Stimulated activated CD8-positive, alpha-beta memory T cell treated with anti-CD3 and anti-CD28 coated beads, Interleukin-2, amount 100 ng/mL, for 48 hours (primary cell): ENCODE results near the gene OR11H7.
"Not testable (repeated sequence)": the region's sequence is repeated elsewhere in the genome, so short reads cannot be mapped to it uniquely, and the experiment has no call there.

Experiments
- DNase-seq, 2 donors: peaks; one replicate each; pipeline ENCODE4 v3.0.0-alpha.2; 2020; ENCODE audit warnings: low read depth in 2 of 2

The OR11H7 gene

DNA sequence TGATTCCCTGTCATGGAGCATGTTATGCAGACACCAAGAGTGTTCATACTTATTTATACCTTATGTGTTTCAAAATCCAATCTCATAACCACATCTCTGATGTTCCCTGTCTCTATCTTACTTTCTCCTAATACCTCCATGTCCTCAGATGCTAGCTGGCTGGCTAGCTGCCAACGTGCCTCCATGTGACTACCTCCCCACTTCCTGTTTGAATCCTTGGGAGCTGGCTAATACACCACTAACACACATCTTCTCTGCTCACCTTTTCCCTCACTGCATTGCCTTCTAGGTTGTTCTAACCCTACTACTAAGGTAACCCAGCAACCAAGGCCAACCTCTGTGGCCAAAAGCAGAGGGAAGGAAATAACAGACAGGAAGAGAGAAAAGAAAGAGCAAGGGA, 49.6 kb downstream of the OR11H7 start:
- no peak for DNase-seq

- DNase-seq = not testable (repeated sequence)
Observed at GRCh38 chr14:20280265-20280664, 51.5 kb downstream of the OR11H7 start.
